OCI-LY1 (cell line): ENCODE results near the gene CIB2.
A peak's percentile ranks its signal among the peaks of the same experiment; 100 is the strongest.

Experiments
- EZH2 ChIP-seq: fragments of 200-600 bp; sonication (generic), shearing (Covaris generic); IDR thresholded peaks from 2 replicates; pipeline ENCODE4 v1.8.0; 2017; ENCODE audit warnings: borderline replicate concordance, mixed run types, mild to moderate bottlenecking, antibody characterized with exemption, low read length, moderate library complexity, mixed read lengths
- TF ChIP-seq, protein P1 (sequence below): fragments of 200-600 bp; sonication (generic), shearing (Covaris generic); IDR thresholded peaks from 2 replicates; pipeline ENCODE4 v1.5.1; 2017; ENCODE audit warnings: mild to moderate bottlenecking, antibody characterized with exemption, low read length, moderate library complexity, mixed read lengths

DNA sequence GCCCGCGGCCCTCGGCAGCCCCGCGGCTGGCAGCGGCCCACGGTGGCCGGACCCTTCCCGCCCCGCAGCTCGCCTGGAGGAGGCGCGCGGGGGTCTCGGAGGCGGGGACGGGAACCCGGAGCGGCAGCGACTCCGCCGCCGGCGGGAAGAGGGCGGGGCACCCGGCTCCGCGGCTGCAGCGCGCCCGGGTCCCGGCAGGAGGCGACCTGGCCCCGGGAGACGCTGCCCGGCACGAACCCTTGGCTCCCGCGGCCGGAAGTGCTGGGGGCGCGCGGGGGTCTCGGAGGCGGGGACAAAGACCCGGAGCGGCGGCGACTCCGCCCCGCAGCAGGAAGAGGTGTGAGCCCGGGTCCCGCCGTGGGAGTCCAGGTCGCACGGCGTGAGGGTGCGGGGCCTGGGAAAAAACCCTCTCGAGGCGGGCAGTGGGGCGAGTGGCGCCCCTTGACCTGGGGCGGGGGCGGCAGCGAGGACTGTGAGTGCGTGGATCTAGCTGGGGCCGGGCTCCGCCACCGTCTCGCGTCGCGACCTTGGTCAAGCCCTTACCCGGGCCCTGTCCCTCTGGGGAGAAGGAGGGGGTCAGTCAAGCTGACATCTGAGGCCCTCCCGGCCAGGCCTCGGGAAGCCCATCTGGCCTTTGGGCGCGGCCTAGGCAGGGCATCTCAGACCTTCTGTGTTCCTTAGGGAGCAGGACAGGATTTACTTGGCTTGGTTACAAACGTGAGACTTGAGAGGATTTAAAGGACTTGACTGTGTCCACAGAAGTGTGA lies at the start of gene CIB2:
- TF ChIP-seq, protein P1, sequence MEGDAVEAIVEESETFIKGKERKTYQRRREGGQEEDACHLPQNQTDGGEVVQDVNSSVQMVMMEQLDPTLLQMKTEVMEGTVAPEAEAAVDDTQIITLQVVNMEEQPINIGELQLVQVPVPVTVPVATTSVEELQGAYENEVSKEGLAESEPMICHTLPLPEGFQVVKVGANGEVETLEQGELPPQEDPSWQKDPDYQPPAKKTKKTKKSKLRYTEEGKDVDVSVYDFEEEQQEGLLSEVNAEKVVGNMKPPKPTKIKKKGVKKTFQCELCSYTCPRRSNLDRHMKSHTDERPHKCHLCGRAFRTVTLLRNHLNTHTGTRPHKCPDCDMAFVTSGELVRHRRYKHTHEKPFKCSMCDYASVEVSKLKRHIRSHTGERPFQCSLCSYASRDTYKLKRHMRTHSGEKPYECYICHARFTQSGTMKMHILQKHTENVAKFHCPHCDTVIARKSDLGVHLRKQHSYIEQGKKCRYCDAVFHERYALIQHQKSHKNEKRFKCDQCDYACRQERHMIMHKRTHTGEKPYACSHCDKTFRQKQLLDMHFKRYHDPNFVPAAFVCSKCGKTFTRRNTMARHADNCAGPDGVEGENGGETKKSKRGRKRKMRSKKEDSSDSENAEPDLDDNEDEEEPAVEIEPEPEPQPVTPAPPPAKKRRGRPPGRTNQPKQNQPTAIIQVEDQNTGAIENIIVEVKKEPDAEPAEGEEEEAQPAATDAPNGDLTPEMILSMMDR: peak; percentile 59
- no peak for TF ChIP-seq EZH2
